Measurements from ENCODE around the gene RHOD.

DNA sequence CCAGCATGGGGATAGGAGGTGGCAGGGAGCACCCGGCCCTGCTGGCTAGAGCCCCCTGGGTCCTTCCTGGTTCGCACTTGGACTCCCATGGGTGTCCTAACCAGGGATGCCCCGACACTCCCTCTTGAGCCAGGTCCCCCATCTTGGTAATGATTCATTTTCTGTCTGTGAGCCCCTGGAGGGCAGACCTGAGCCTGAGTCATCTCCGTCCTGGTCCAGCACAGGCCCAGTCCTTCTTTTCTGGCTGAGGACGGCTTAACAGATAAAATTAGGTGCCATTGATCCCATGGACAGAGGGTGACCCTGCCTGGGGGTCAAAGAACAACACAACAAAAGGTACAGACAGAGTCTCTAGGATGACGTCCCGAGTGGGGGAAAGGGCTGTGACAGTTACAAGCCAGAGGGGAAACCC, 3.5 kb downstream of the RHOD start:
- TF ChIP-seq POLR2AphosphoS5 (IDR thresholded peaks at IDR 0.05; ENCODE audit: borderline replicate concordance, low read depth, low read length) (no peak), EZH2 (IDR thresholded peaks at IDR 0.05) (no peak)
